Liver (tissue), 9 donors: Measurements from ENCODE around the gene PDE2A. TPM values are rescaled to one million over a fixed set of nuclear protein-coding genes. Genes with fewer than 3 reads are reported as not detected.

Experiments
- DNase-seq: peaks from one replicate; pipeline ENCODE4 v3.0.0-alpha.2; 2017; ENCODE audit warnings: low spot score
- H3K27ac ChIP-seq, 2 donors: one replicate each; pipeline ENCODE4 v1.7.0; 2013; ENCODE audit warnings: inconsistent platforms in 2 of 2, low read length in 2 of 2, control low read depth in 1 of 2, low read depth in 1 of 2, mild to moderate bottlenecking in 1 of 2
- H3K27me3 ChIP-seq, 4 donors: one replicate each; pipeline versions ENCODE4 v1.6.1 to v1.7.0; 2013; ENCODE audit warnings: low read length in 3 of 4, inconsistent platforms in 1 of 4, mild to moderate bottlenecking in 1 of 4, moderate library complexity in 1 of 4; ENCODE audit not compliant: control insufficient read depth in 4 of 4, insufficient read depth in 4 of 4
- H3K36me3 ChIP-seq, 4 donors: one replicate each; pipeline versions ENCODE4 v1.6.1 to v1.7.0; 2013; ENCODE audit warnings: low read length in 3 of 4, mild to moderate bottlenecking in 3 of 4, low read depth in 1 of 4, moderate library complexity in 1 of 4; ENCODE audit not compliant: control insufficient read depth in 4 of 4, insufficient read depth in 3 of 4
- H3K4me1 ChIP-seq, 4 donors: one replicate each; pipeline versions ENCODE4 v1.6.1 to v1.7.0; 2013; ENCODE audit warnings: low read length in 3 of 4, mild to moderate bottlenecking in 3 of 4, moderate library complexity in 1 of 4; ENCODE audit not compliant: control insufficient read depth in 4 of 4, insufficient read depth in 4 of 4
- H3K4me3 ChIP-seq, 3 donors: one replicate each; pipeline versions ENCODE4 v1.6.1 to v1.7.0; 2013; ENCODE audit warnings: low read length in 3 of 3, control low read depth in 1 of 3, low read depth in 1 of 3, mild to moderate bottlenecking in 1 of 3
- H3K9ac ChIP-seq, 2 donors: one replicate each; pipeline ENCODE4 v1.7.0; 2013; ENCODE audit warnings: low read length in 2 of 2, mild to moderate bottlenecking in 2 of 2, moderate library complexity in 2 of 2, control low read depth in 1 of 2, low read depth in 1 of 2
- H3K9me3 ChIP-seq, 4 donors: one replicate each; pipeline versions ENCODE4 v1.6.1 to v1.7.0; 2013; ENCODE audit warnings: low read length in 3 of 4; ENCODE audit not compliant: control insufficient read depth in 4 of 4
- ATF3 ChIP-seq: IDR thresholded peaks from 2 replicates; pipeline ENCODE4 v1.6.1; 2016; ENCODE audit warnings: antibody characterized with exemption
- CTCF ChIP-seq: fragments of 150-350 bp; IDR thresholded peaks from 2 replicates; pipeline ENCODE4 v1.5.1; 2017; ENCODE audit warnings: improper control_type of control experiment, low read depth, low read length; ENCODE audit not compliant: missing input control
- EGR1 ChIP-seq, 2 donors: IDR thresholded peaks; 2 replicates each; pipeline ENCODE4 v1.6.1; 2016 to 2018; ENCODE audit warnings: antibody characterized with exemption in 2 of 2, low read depth in 2 of 2
- FOXA1 ChIP-seq: IDR thresholded peaks from 2 replicates; pipeline ENCODE4 v1.6.1; 2016; ENCODE audit warnings: antibody characterized with exemption
- FOXA2 ChIP-seq: IDR thresholded peaks from 2 replicates; pipeline ENCODE4 v1.6.1; 2016; ENCODE audit warnings: antibody characterized with exemption
- GABPA ChIP-seq, 2 donors: IDR thresholded peaks in 1 of 2; conservative IDR thresholded peaks in 1 of 2; 2 replicates each; pipeline ENCODE4 v1.6.1; 2016; ENCODE audit warnings: antibody characterized with exemption in 2 of 2, mild to moderate bottlenecking in 1 of 2, moderate library complexity in 1 of 2
- HNF4A ChIP-seq, 2 donors: conservative IDR thresholded peaks; 2 replicates each; pipeline ENCODE4 v1.6.1; 2016; ENCODE audit warnings: antibody characterized with exemption in 2 of 2, mild to moderate bottlenecking in 2 of 2
- HNF4G ChIP-seq: IDR thresholded peaks from 2 replicates; pipeline ENCODE4 v1.6.1; 2016; ENCODE audit warnings: antibody characterized with exemption
- JUND ChIP-seq, 2 donors: IDR thresholded peaks; 2 replicates each; pipeline ENCODE4 v1.6.1; 2016; ENCODE audit warnings: antibody characterized with exemption in 2 of 2
- MAX ChIP-seq: IDR thresholded peaks from 2 replicates; pipeline ENCODE4 v1.6.1; 2016; ENCODE audit warnings: antibody characterized with exemption
- NR2F2 ChIP-seq: IDR thresholded peaks from 2 replicates; pipeline ENCODE4 v1.6.1; 2016; ENCODE audit warnings: antibody characterized with exemption
- RAD21 ChIP-seq, 2 donors: IDR thresholded peaks; 2 replicates each; pipeline ENCODE4 v1.6.1; 2016; ENCODE audit warnings: antibody characterized with exemption in 2 of 2, mild to moderate bottlenecking in 2 of 2
- REST ChIP-seq: IDR thresholded peaks from 2 replicates; pipeline ENCODE4 v1.6.1; 2016; ENCODE audit warnings: antibody characterized with exemption, mild to moderate bottlenecking
- RXRA ChIP-seq, 2 donors: IDR thresholded peaks; 2 replicates each; pipeline ENCODE4 v1.6.1; 2017 to 2018; ENCODE audit warnings: antibody characterized with exemption in 2 of 2, mild to moderate bottlenecking in 1 of 2
- SP1 ChIP-seq: IDR thresholded peaks from 2 replicates; pipeline ENCODE4 v1.6.1; 2018; ENCODE audit warnings: antibody characterized with exemption, mild to moderate bottlenecking
- TAF1 ChIP-seq: conservative IDR thresholded peaks from 2 replicates; pipeline ENCODE4 v1.6.1; 2016; ENCODE audit warnings: antibody characterized with exemption, mild to moderate bottlenecking
- YY1 ChIP-seq: IDR thresholded peaks from 2 replicates; pipeline ENCODE4 v1.6.1; 2016; ENCODE audit warnings: antibody characterized with exemption, mild to moderate bottlenecking
- ZBTB33 ChIP-seq: IDR thresholded peaks from 2 replicates; pipeline ENCODE4 v1.6.1; 2016; ENCODE audit warnings: antibody characterized with exemption
- WGBS: extraction: QIAGEN DNeasy Blood & Tissue Kit; methylation state at CpG from one replicate; pipeline ENCODE4 v1.1.7; 2013; 5-methylcytosine and 5-hydroxymethylcytosine counted together
- polyA plus RNA-seq, 2 donors: library from polyadenylated mRNA; stranded (reverse) in 1 of 2; unstranded in 1 of 2; fragments of 200-250 nt in 1 of 2; fragments of >200 nt in 1 of 2; fragmentation: Nextera tagmentation in 1 of 2; extraction: Ambion mirVana in 1 of 2; gene quantifications; one replicate each; pipeline versions ENCODE4 v1.2.1 to v1.2.3, GENCODE V29; 2013 to 2015
- total RNA-seq, 2 donors: library from RNA; depleted of rRNA; stranded (reverse); fragments of >200 nt; gene quantifications; one replicate each; pipeline ENCODE4 v1.2.3, GENCODE V29; 2014
- donor health status: healthy.
- donor health status: healthy.
- donor health status: healthy.
- donor health status: healthy.
- donor health status: healthy.

PDE2A gene
- total and polyA plus RNA-seq, 4 donors: 4.3 to 32.8 (median 12.9) TPM

- Histone ChIP-seq H3K4me1 (peaks cover 0 to 22% (median 8%) of the 10 kb centered on the region in 4 donors), H3K27me3 (no peaks in the 10 kb centered on the region), H3K9me3 (no peaks in the 10 kb centered on the region), H3K4me3 (no peak overlapping the region), H3K27ac (peak overlapping the region; percentile 31 to 68), H3K9ac (no peak overlapping the region), H3K36me3 (no peaks in the 10 kb centered on the region)
- DNase-seq: no peak
- TF ChIP-seq ZBTB33 (no peak), YY1 (no peak), HNF4G (no peak), FOXA2 (no peak), FOXA1 (no peak)
- 87% methylated on average over 5 of the region's 5 CpGs for WGBS
Measured at GRCh38 chr11:72629266-72629665, 45.0 kb downstream of the PDE2A start.

- H3K27ac ChIP-seq: peak overlapping the region in 1 of 2 donors; percentile 60
- no peaks in the 10 kb centered on the region for H3K9me3 ChIP-seq
- DNase-seq: no peak
- H3K4me3 ChIP-seq: no peak overlapping the region
- H3K4me1 ChIP-seq: peaks cover 0 to 18% (median 8%) of the 10 kb centered on the region in 4 donors
- TF ChIP-seq JUND (IDR thresholded peaks at IDR 0.05) (no peak), SP1 (no peak), MAX (no peak), YY1 (no peak), FOXA2 (no peak), FOXA1 (no peak), HNF4A (conservative IDR thresholded peaks at IDR 0.05) (no peak), CTCF (no peak), RXRA (IDR thresholded peaks at IDR 0.05) (no peak), RAD21 (IDR thresholded peaks at IDR 0.05) (no peak), GABPA (IDR thresholded peaks at IDR 0.05 in 1 of 2, conservative IDR thresholded peaks at IDR 0.05 in 1 of 2) (no peak), ZBTB33 (no peak), HNF4G (no peak), REST (no peak), TAF1 (no peak), EGR1 (IDR thresholded peaks at IDR 0.05; ENCODE audit: low read depth in 2 of 2) (no peak), NR2F2 (no peak), ATF3 (no peak)
- H3K9ac ChIP-seq: no peak overlapping the region
- no peaks in the 10 kb centered on the region for H3K27me3 ChIP-seq
- WGBS: 90% methylated on average over 7 of the region's 7 CpGs
- no peaks in the 10 kb centered on the region for H3K36me3 ChIP-seq
Measured at GRCh38 chr11:72627594-72628281, 46.5 kb downstream of the PDE2A start.
